GM21381 (cell line): ENCODE results near the gene TMEM219.
"Not testable (repeated sequence)": the region's sequence is repeated elsewhere in the genome, so short reads cannot be mapped to it uniquely, and the experiment has no call there.

ENCODE experiments used
- ATAC-seq: cut with Tn5 transposase; IDR thresholded peaks from one replicate; pipeline ENCODE4 v1.9.1; 2021; ENCODE audit warnings: mild to moderate bottlenecking, moderate library complexity; ENCODE audit not compliant: unreplicated experiment

Gene TMEM219

GRCh38 chr16:29950806-29951461, 10.9 kb upstream of the TMEM219 start:
- no peak for ATAC-seq

DNA sequence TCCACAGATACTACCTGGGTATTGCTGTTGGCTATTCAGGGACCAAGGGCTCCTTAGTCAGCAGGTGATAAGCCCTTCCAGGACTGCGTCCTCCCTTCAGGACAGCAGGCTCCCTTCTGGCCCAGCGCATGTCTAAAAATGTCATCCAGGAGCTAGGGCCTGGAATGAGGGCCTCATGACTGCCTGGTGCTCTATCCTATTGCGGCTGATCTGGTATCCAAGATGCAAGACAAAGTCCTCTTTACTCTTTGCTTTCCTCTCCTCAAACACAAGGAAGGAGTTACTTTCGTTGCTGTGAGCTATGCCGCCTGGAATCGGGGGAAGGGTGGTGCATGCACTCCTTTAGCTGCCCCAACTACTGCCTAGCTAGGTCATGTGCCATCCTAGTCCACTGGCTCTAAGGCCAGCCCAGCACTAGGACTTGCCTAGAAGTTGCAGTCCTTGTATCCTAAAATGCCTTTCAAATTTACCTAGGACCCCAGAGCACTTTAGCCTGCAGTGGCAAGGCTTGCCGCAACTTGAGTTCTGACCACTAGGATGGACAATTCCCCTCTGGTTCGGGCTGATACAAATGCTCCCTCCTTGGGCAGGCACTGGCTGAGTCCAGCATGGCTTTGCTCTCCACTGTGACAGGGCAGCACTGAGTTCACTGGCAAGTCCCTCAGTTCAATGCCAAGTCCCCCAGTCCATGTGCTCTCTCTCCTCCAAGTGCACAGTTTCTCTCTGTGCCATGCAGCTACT, 10.1 kb upstream of the TMEM219 start:
- ATAC-seq = no peak

DNA sequence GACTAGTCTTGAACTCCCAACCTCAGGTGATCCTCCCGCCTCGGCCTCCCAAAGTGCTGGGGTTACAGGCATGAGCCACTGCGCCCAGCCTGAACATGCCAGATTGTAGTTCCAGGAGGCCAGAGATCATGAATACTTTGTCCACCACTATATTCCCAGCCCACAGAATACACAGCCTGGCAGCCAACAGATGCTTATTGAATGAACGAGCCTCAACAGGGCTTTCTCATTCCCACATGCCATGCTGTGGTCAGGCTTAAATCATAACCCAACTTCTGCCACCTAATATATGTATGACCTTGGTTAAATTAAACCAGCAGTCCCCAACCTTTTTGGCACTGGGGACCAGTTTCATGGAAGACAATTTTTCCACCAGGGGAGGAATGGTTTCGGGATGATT, 3.1 kb upstream of the TMEM219 start:
- no peak for ATAC-seq

- ATAC-seq = no peak
Observed at GRCh38 chr16:29959293-29959692, 2.6 kb upstream of the TMEM219 start.

- ATAC-seq = not testable (repeated sequence)
Observed at GRCh38 chr16:29959821-29960220, 2.1 kb upstream of the TMEM219 start.

DNA sequence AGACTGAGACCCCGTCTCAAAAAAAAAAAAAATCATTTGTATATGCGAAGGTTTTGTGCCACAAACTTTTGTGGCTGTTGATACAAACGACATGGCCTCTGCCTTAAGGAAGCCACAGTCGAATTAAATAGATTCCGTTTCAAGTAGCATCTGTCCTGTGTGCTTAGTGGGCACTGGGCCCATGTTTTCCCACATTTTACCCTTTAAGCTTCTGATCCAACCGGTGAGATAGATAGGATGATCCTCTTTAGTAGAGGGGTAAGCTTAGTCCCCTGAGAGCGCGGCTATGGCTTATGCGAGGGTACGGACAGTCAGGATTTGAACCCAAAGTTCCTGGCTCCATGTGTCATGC, 776 bp upstream of the TMEM219 start:
- ATAC-seq = no peak

DNA sequence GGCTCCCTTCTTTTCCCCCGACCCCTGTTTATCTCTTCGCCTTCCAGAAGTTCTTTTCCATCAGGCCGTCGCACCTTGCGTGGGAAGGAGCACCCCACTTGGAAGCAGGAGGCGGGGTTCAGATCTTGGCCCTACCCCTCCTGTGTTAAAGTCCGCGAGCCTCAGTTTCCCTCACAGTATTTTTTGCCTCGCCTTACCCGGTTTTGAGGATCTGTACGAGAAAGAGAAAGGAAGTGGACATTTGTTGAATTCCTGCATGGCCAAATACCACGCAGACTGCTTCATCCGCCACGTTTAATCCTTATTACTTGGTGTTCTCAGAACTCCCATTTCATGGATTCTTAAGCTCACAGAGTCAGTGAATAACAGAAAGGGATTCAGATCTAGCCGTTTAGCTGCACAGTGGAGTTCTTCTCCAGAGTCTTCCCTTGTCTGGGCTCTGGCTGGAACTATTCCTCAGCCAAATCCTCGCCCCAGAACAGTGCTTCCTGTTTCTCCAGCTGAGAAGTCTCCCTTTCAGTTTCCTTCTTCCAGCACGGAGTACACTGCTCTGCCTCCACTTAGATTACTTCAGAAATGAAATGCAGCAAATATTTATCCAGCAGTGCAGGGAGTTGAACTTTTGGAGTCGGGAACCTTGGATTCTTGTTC, 590 bp downstream of the TMEM219 start:
- peak; percentile 6 for ATAC-seq

- no peak for ATAC-seq
Observed at GRCh38 chr16:29963021-29963743, 1.3 kb downstream of the TMEM219 start.

DNA sequence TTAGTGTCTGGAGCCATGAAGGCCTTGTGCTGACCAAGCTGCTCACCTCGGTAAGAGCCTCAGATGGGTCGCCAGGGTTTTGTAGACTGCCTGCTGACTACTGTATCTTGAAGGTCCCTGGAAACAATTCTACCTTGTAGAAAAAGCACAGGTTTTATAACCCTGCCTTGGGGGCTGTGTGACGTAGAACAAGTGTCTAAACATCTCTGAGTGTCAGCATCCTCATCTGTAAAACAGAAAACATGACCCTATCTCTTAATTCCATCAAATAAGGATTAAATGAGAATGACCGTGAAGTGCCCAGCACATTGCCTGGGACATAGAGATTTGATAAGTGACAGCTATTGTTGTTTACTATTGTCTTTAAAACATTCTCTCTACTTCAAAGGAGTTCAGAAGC, 6.3 kb downstream of the TMEM219 start:
- no peak for ATAC-seq

DNA sequence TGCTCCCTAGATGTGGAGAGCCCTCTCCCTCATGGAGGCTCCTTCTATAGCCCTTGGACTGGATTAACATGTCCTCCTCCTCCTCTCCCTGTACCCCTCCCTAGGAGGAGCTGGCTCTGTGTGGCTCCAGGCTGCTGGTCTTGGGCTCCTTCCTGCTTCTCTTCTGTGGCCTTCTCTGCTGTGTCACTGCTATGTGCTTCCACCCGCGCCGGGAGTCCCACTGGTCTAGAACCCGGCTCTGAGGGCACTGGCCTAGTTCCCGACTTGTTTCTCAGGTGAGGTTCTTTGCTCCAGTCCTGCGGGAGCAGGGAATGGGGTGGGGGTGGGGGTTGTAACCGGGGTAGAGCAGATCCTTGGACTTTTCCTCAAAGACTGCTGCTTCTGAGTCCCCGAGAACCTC, 9.4 kb downstream of the TMEM219 start:
- ATAC-seq = no peak

DNA sequence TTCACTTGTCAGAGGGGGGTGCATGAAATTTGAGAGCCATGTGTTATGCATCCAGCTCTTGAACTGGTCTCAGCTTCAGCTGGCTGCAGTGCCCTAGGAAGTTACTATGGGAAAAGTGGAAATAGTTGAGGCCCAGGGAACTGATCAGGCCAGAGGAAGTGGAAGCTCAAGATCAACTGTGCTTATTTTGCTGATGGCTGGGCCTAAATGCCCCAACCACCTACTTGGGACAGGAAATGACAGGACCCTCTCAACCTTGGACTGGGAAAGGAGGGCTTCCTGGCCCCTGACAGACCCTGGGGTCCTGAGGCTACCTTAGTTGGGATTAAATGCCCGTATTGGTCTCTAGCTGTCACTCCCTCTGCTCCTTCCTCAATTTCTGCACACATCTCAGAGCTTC, 10.6 kb downstream of the TMEM219 start:
- no peak for ATAC-seq

GRCh38 chr16:29972992-29973383, 11.1 kb downstream of the TMEM219 start:
- ATAC-seq = no peak

GRCh38 chr16:29973384-29974246, 11.7 kb downstream of the TMEM219 start, which contains the start of gene TAOK2:
TSS of gene TAOK2 (plus strand) at chr16:29973868. CDS start at chr16:29977773, 3,905 bp downstream.
- peak; percentile 84 for ATAC-seq

DNA sequence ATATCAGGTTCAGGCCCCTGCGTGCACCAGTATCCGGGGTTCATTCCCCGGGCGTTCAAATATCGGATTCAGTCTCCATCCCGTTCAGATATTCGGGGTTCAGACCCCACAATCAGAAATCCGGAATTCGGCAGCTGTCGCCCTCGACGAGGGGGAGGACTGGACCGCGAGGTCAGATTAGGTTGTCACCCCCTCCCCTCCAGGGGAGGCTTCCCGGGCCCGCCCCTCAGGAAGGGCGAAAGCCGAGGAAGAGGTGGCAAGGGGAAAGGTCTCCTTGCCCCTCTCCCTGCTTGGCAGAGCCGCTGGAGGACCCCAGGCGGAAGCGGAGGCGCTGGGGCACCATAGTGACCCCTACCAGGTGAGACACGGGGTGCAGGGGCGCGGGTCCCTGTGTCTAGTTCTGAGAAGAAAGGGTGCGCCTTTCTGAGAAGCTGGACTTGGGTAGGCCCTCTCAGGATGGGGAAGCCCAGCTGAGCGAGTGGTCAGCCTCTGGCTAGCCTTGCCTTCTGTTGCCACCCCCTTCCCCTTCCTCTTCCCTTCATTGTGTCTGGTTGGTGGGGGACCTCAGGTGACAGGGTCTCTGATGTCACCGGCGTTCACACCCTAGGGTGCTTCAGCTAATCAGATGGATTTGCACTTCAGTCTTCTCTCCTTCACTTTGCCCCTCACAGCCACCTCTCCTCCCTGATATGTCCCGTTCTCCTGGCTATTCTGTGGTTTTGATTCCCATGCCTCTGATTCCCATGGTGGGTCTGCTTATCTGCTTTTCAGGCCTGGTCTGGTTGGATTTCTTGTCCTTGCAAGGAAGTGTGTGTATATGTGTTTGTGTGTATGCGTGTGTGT, 12.6 kb downstream of the TMEM219 start:
- no peak for ATAC-seq

DNA sequence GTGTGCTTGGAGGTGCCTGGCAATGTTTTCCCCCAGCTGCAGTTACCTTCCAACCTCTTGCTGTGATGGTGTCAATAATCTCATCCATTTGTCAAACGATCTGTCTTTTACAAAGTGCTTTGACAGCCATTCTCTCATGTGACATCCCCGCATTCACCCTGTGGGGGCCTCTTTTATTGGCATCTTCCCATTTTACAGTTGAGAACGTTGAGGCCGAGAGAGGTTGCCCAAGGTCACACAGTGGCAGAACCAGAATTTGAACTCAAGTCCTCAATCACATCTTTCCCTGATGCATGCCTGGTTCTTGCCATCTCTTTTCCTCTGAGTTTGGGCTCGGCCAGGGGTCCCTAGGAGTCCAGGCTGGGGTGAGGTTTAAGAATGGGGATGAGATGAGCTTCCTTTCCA, 13.3 kb downstream of the TMEM219 start:
- ATAC-seq = no peak

- ATAC-seq = no peak
Observed at GRCh38 chr16:29975811-29976511, 14.1 kb downstream of the TMEM219 start.

- ATAC-seq = no peak
Observed at GRCh38 chr16:29977063-29977825, 15.4 kb downstream of the TMEM219 start.

DNA sequence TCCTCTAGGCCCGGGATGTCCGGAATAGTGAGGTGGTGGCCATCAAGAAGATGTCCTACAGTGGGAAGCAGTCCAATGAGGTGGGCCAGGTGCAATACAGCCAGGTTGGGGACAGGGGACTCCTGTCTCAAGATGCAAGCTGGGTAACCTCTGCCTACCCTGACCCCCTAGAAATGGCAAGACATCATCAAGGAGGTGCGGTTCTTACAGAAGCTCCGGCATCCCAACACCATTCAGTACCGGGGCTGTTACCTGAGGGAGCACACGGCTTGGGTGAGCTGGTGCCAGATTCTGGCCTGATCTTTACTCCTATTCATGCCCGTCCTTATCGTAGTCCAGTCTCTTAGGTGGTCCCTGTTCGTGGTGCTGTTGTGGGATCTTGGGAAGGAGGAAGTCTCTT, 16.2 kb downstream of the TMEM219 start:
- no peak for ATAC-seq
